WTC11 (cell line): ENCODE measurements around the gene THOC5.

Experiments
- CBFB ChIP-seq: sonication (generic); formaldehyde crosslinking; IDR thresholded peaks from 2 replicates; pipeline ENCODE4 v1.8.1; 2022; ENCODE audit warnings: mild to moderate bottlenecking, low read depth, missing genetic modification reagents
- EMX1 ChIP-seq: fragments of 250-450 bp; sonication (Bioruptor Pico); IDR thresholded peaks from 2 replicates; pipeline ENCODE4 v1.8.0; 2021; ENCODE audit warnings: mild to moderate bottlenecking
- ZNF219 ChIP-seq: sonication (generic); formaldehyde crosslinking; IDR thresholded peaks from 2 replicates; pipeline ENCODE4 v1.8.0; 2023; ENCODE audit warnings: missing genetic modification reagents, mild to moderate bottlenecking, borderline replicate concordance
- TF ChIP-seq, protein P1 (sequence below): sonication (generic); formaldehyde crosslinking; IDR thresholded peaks from 2 replicates; pipeline ENCODE4 v1.8.0; 2022; ENCODE audit warnings: missing genetic modification reagents
- TF ChIP-seq, protein P2 (sequence below): fragments of 200-600 bp; IDR thresholded peaks from 2 replicates; pipeline ENCODE4 v1.8.0; 2022; ENCODE audit warnings: antibody characterized with exemption
- TF ChIP-seq, protein P3 (sequence below): sonication (generic); formaldehyde crosslinking; IDR thresholded peaks from 2 replicates; pipeline ENCODE4 v1.8.1; 2023; ENCODE audit warnings: mild to moderate bottlenecking, missing genetic modification reagents, moderate library complexity

DNA sequence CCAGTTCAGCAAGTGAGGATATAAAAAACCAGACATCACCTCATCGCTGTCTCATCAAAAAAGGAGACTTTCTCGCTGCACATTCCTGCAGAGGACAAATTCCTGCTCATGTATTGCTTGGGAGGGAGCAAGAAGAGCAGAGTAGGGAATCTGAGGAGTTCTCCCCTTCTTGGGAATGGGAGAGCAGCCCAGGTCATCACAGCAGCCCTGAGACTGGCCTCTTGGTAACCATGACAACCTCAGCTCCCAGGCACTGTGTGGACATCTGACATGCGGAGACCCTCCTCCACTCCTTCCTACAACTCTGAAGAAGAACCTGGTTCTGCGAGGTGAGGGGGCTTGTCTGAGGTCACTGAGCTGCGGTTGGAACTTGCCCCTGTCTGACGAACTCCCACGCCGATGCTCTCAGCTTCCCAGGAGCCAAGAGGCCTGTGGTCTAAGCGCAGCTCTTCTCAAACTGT lies 97.3 kb downstream of the THOC5 start:
- TF ChIP-seq, protein P1, sequence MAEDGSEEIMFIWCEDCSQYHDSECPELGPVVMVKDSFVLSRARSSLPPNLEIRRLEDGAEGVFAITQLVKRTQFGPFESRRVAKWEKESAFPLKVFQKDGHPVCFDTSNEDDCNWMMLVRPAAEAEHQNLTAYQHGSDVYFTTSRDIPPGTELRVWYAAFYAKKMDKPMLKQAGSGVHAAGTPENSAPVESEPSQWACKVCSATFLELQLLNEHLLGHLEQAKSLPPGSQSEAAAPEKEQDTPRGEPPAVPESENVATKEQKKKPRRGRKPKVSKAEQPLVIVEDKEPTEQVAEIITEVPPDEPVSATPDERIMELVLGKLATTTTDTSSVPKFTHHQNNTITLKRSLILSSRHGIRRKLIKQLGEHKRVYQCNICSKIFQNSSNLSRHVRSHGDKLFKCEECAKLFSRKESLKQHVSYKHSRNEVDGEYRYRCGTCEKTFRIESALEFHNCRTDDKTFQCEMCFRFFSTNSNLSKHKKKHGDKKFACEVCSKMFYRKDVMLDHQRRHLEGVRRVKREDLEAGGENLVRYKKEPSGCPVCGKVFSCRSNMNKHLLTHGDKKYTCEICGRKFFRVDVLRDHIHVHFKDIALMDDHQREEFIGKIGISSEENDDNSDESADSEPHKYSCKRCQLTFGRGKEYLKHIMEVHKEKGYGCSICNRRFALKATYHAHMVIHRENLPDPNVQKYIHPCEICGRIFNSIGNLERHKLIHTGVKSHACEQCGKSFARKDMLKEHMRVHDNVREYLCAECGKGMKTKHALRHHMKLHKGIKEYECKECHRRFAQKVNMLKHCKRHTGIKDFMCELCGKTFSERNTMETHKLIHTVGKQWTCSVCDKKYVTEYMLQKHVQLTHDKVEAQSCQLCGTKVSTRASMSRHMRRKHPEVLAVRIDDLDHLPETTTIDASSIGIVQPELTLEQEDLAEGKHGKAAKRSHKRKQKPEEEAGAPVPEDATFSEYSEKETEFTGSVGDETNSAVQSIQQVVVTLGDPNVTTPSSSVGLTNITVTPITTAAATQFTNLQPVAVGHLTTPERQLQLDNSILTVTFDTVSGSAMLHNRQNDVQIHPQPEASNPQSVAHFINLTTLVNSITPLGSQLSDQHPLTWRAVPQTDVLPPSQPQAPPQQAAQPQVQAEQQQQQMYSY (CRISPR knock-in tag) = no peak
- no peak for TF ChIP-seq ZNF219 (CRISPR knock-in tag)
- TF ChIP-seq EMX1 (CRISPR knock-in tag) = no peak
- TF ChIP-seq, protein P2, sequence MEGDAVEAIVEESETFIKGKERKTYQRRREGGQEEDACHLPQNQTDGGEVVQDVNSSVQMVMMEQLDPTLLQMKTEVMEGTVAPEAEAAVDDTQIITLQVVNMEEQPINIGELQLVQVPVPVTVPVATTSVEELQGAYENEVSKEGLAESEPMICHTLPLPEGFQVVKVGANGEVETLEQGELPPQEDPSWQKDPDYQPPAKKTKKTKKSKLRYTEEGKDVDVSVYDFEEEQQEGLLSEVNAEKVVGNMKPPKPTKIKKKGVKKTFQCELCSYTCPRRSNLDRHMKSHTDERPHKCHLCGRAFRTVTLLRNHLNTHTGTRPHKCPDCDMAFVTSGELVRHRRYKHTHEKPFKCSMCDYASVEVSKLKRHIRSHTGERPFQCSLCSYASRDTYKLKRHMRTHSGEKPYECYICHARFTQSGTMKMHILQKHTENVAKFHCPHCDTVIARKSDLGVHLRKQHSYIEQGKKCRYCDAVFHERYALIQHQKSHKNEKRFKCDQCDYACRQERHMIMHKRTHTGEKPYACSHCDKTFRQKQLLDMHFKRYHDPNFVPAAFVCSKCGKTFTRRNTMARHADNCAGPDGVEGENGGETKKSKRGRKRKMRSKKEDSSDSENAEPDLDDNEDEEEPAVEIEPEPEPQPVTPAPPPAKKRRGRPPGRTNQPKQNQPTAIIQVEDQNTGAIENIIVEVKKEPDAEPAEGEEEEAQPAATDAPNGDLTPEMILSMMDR = no peak
- TF ChIP-seq, protein P3, sequence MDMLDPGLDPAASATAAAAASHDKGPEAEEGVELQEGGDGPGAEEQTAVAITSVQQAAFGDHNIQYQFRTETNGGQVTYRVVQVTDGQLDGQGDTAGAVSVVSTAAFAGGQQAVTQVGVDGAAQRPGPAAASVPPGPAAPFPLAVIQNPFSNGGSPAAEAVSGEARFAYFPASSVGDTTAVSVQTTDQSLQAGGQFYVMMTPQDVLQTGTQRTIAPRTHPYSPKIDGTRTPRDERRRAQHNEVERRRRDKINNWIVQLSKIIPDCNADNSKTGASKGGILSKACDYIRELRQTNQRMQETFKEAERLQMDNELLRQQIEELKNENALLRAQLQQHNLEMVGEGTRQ (CRISPR knock-in tag) = no peak
- no peak for TF ChIP-seq CBFB (CRISPR knock-in tag)
